Stomach (tissue), 9 donors: ENCODE results near the gene SRP19. TPM values are rescaled to one million over a fixed set of nuclear protein-coding genes. Genes with fewer than 3 reads are reported as not detected.

Source experiments
- DNase-seq, 2 donors: peaks; one replicate each; pipeline versions ENCODE4 v3.0.0 to v3.0.0-alpha.2; 2013 to 2019
- H3K27ac ChIP-seq, 5 donors: fragments of 200-600 bp in 4 of 5; sonication (generic) in 4 of 5; one replicate each; pipeline ENCODE4 v1.5.1; 2013 to 2019; ENCODE audit warnings: mild to moderate bottlenecking in 1 of 5, moderate library complexity in 1 of 5
- H3K27me3 ChIP-seq, 3 donors: fragments of 200-600 bp; sonication (generic); one replicate each; pipeline ENCODE4 v1.5.1; 2017 to 2019; ENCODE audit warnings: mixed run types in 1 of 3
- H3K36me3 ChIP-seq, 4 donors: fragments of 200-600 bp; sonication (generic); 1 replicate in 3 of 4; 2 replicates in 1 of 4; pipeline ENCODE4 v1.5.1; 2016 to 2019
- H3K4me1 ChIP-seq, 4 donors: fragments of 200-600 bp; sonication (generic); one replicate each; pipeline ENCODE4 v1.5.1; 2016 to 2019
- H3K4me3 ChIP-seq, 4 donors: fragments of 200-600 bp; sonication (generic) in 3 of 4; one replicate each; pipeline ENCODE4 v1.5.1; 2016 to 2019; ENCODE audit warnings: mild to moderate bottlenecking in 1 of 4
- H3K9me3 ChIP-seq, 4 donors: fragments of 200-600 bp; sonication (generic); one replicate each; pipeline ENCODE4 v1.5.1; 2016 to 2019
- CTCF ChIP-seq, 7 experiments: fragments of 450-650 bp in 4 of 7; fragments of 200-600 bp in 3 of 7; sonication (generic) in 3 of 7; IDR thresholded peaks; one replicate each; pipeline ENCODE4 v1.5.1; 2016 to 2019; ENCODE audit warnings: antibody characterized with exemption in 7 of 7, control low read depth in 2 of 7, mild to moderate bottlenecking in 1 of 7
- EP300 ChIP-seq: sonication (generic); formaldehyde crosslinking; IDR thresholded peaks from one replicate; pipeline ENCODE4 v1.6.1; 2017; ENCODE audit warnings: antibody characterized with exemption
- POLR2A ChIP-seq, 4 donors: fragments of 450-650 bp; IDR thresholded peaks; one replicate each; pipeline ENCODE4 v1.6.1; 2016; ENCODE audit warnings: antibody characterized with exemption in 4 of 4, control low read depth in 2 of 4, mild to moderate bottlenecking in 1 of 4, moderate library complexity in 1 of 4
- POLR2AphosphoS5 ChIP-seq, 3 donors: sonication (generic); formaldehyde crosslinking; IDR thresholded peaks; one replicate each; pipeline ENCODE4 v1.6.1; 2016; ENCODE audit warnings: antibody characterized with exemption in 3 of 3
- WGBS, 5 donors: extraction: QIAGEN DNeasy Blood & Tissue Kit in 3 of 5; methylation state at CpG; one replicate each; pipeline versions ENCODE4 v1.1.5 to v1.1.7; 2013 to 2018; 5-methylcytosine and 5-hydroxymethylcytosine counted together
- intact Hi-C: fragments of 100-400 bp; cut with DNase I; formaldehyde crosslinking; loops from one replicate; pipeline ENCODE4 v1.15.1; 2023; ENCODE audit warnings: low total_unique reads
- polyA plus RNA-seq, 3 donors: library from polyadenylated mRNA; stranded (reverse); fragments of 200-250 nt; gene quantifications; one replicate each; pipeline ENCODE4 v1.2.3, GENCODE V29; 2013
- total RNA-seq, 5 donors: library from RNA; depleted of rRNA; stranded (reverse); fragments of >200 nt; gene quantifications; one replicate each; pipeline versions ENCODE4 v1.1.0 to v1.2.3, GENCODE V29; 2014 to 2016
- donor health status: healthy with polysubstance abuse.
- donor health status: Bipolar disorder and iron deficiency.
- donor health status: healthy.

SRP19 gene
- total and polyA plus RNA-seq, 8 donors = 3.2 to 99.3 (median 56.4) TPM

GRCh38 chr5:112876362-112876761, 15.3 kb downstream of the SRP19 start:
- H3K27ac ChIP-seq = no peak overlapping the region
- no peak for DNase-seq
- peaks cover 0 to 23% (median 8%) of the 10 kb centered on the region in 4 donors for H3K4me1 ChIP-seq
- H3K4me3 ChIP-seq = no peak overlapping the region
- WGBS, 5 donors = 51 to 72% (median 64%) methylated on average over 2 of the region's 2 CpGs
- H3K27me3 ChIP-seq = no peaks in the 10 kb centered on the region
- intact Hi-C loops = no loop called here
- peaks cover 12 to 77% (median 63%) of the 10 kb centered on the region in 4 donors for H3K36me3 ChIP-seq
- no peak for TF ChIP-seq EP300
- TF ChIP-seq POLR2AphosphoS5 (IDR thresholded peaks at IDR 0.05) = no peak
- TF ChIP-seq POLR2A (IDR thresholded peaks at IDR 0.05) = no peak
- TF ChIP-seq CTCF (IDR thresholded peaks at IDR 0.05) = no peak
- no peaks in the 10 kb centered on the region for H3K9me3 ChIP-seq

- no peak for DNase-seq
- TF ChIP-seq POLR2AphosphoS5 (IDR thresholded peaks at IDR 0.05) (no peak), CTCF (IDR thresholded peaks at IDR 0.05) (no peak), EP300 (no peak), POLR2A (IDR thresholded peaks at IDR 0.05) (no peak)
- Histone ChIP-seq H3K36me3 (peaks cover 15 to 89% (median 76%) of the 10 kb centered on the region in 4 donors), H3K4me1 (peaks cover 0 to 23% (median 8%) of the 10 kb centered on the region in 4 donors), H3K27ac (peak overlapping the region in 1 of 5 donors; percentile 10), H3K9me3 (no peaks in the 10 kb centered on the region), H3K27me3 (no peaks in the 10 kb centered on the region), H3K4me3 (no peak overlapping the region)
- intact Hi-C loops = no loop called here
- WGBS, 5 donors = 63 to 87% (median 71%) methylated on average over 4 of the region's 4 CpGs
These were observed 17.0 kb downstream of the SRP19 start for GRCh38 chr5:112878101-112878500.

- Histone ChIP-seq H3K27me3 (no peaks in the 10 kb centered on the region), H3K27ac (peak overlapping the region in 2 of 5 donors; percentile 3 to 10), H3K4me3 (no peak overlapping the region), H3K9me3 (no peaks in the 10 kb centered on the region), H3K4me1 (peaks cover 0 to 26% (median 11%) of the 10 kb centered on the region in 4 donors), H3K36me3 (peaks cover 15 to 91% (median 82%) of the 10 kb centered on the region in 4 donors)
- intact Hi-C loops = no loop called here
- no peak for TF ChIP-seq CTCF (IDR thresholded peaks at IDR 0.05)
- TF ChIP-seq POLR2A (IDR thresholded peaks at IDR 0.05) = no peak
- TF ChIP-seq EP300 = no peak
- peak in 1 of 3 donors; percentile 26 for TF ChIP-seq POLR2AphosphoS5 (IDR thresholded peaks at IDR 0.05)
- WGBS, 5 donors = 45 to 59% (median 51%) methylated on average over 4 of the region's 4 CpGs
- DNase-seq = peak in 1 of 2 donors; percentile 22
These were observed 17.7 kb downstream of the SRP19 start for GRCh38 chr5:112878760-112879159.

- 74 to 92% (median 85%) methylated on average over 2 of the region's 2 CpGs for WGBS, 5 donors
- intact Hi-C loops = no loop called here
- H3K4me1 ChIP-seq = peaks cover 6 to 33% (median 20%) of the 10 kb centered on the region in 4 donors
- H3K27ac ChIP-seq = peak overlapping the region in 1 of 5 donors; percentile 7
- H3K9me3 ChIP-seq = no peaks in the 10 kb centered on the region
- DNase-seq = peak in 1 of 2 donors; percentile 14
- H3K27me3 ChIP-seq = no peaks in the 10 kb centered on the region
- no peak overlapping the region for H3K4me3 ChIP-seq
- TF ChIP-seq POLR2AphosphoS5 (IDR thresholded peaks at IDR 0.05) (no peak), CTCF (IDR thresholded peaks at IDR 0.05) (no peak), POLR2A (IDR thresholded peaks at IDR 0.05) (no peak), EP300 (no peak)
- peaks cover 15 to 94% (median 90%) of the 10 kb centered on the region in 4 donors for H3K36me3 ChIP-seq
These were observed 19.3 kb downstream of the SRP19 start for GRCh38 chr5:112880219-112880964.
